Vagina (tissue), 2 donors: Measurements from ENCODE around the gene JAGN1.

ENCODE experiments used
- POLR2A ChIP-seq, 2 donors: fragments of 450-650 bp; IDR thresholded peaks; one replicate each; pipeline ENCODE4 v1.6.1; 2017; ENCODE audit warnings: antibody characterized with exemption in 2 of 2, mild to moderate bottlenecking in 2 of 2, moderate library complexity in 2 of 2
- POLR2AphosphoS5 ChIP-seq, 2 donors: sonication (generic); formaldehyde crosslinking; IDR thresholded peaks; one replicate each; pipeline ENCODE4 v1.9.0; 2017; ENCODE audit warnings: antibody characterized with exemption in 2 of 2, mild to moderate bottlenecking in 2 of 2, low read depth in 1 of 2; ENCODE audit not compliant: insufficient read depth in 1 of 2
- TF ChIP-seq, protein P1 (sequence below), 3 experiments: fragments of 450-650 bp in 2 of 3; fragments of 200-600 bp in 1 of 3; sonication (generic) in 1 of 3; IDR thresholded peaks; one replicate each; pipeline ENCODE4 v1.5.1; 2017 to 2019; ENCODE audit warnings: antibody characterized with exemption in 3 of 3, mild to moderate bottlenecking in 2 of 3, moderate library complexity in 2 of 3

DNA sequence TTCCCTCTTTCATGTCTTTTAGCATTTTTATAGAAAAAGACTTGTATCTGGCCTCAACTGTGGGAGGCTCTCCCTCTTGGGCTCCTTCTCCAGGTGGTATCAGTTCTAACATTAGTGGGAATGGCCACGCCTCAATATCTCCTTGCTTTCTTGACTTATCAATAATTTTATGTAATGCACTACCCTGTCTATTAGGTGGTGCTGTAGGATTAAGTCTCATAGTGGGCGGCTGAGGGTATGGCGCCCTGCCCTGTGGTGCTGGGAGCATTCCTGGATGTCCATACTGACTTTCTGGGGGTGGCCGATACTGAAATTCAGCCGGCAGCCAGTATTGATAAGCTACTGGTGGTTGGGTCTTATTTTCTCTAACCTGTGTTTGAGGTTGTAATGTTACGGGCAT lies 37.9 kb upstream of the JAGN1 start:
- TF ChIP-seq, protein P1, sequence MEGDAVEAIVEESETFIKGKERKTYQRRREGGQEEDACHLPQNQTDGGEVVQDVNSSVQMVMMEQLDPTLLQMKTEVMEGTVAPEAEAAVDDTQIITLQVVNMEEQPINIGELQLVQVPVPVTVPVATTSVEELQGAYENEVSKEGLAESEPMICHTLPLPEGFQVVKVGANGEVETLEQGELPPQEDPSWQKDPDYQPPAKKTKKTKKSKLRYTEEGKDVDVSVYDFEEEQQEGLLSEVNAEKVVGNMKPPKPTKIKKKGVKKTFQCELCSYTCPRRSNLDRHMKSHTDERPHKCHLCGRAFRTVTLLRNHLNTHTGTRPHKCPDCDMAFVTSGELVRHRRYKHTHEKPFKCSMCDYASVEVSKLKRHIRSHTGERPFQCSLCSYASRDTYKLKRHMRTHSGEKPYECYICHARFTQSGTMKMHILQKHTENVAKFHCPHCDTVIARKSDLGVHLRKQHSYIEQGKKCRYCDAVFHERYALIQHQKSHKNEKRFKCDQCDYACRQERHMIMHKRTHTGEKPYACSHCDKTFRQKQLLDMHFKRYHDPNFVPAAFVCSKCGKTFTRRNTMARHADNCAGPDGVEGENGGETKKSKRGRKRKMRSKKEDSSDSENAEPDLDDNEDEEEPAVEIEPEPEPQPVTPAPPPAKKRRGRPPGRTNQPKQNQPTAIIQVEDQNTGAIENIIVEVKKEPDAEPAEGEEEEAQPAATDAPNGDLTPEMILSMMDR (IDR thresholded peaks at IDR 0.05): no peak
- TF ChIP-seq POLR2A (IDR thresholded peaks at IDR 0.05) (no peak), POLR2AphosphoS5 (IDR thresholded peaks at IDR 0.05; ENCODE audit: insufficient read depth in 1 of 2, low read depth in 1 of 2) (no peak)
